HG03354 (cell line): ENCODE data around the gene FBXO17.
A peak's percentile ranks its signal among the peaks of the same experiment; 100 is the strongest.
"Not testable (repeated sequence)": the region's sequence is repeated elsewhere in the genome, so short reads cannot be mapped to it uniquely, and the experiment has no call there.

Experiments used
- ATAC-seq: cut with Tn5 transposase; IDR thresholded peaks from one replicate; pipeline ENCODE4 v1.9.1; 2021; ENCODE audit warnings: mild to moderate bottlenecking; ENCODE audit not compliant: unreplicated experiment, poor library complexity, severe bottlenecking

FBXO17 gene

DNA sequence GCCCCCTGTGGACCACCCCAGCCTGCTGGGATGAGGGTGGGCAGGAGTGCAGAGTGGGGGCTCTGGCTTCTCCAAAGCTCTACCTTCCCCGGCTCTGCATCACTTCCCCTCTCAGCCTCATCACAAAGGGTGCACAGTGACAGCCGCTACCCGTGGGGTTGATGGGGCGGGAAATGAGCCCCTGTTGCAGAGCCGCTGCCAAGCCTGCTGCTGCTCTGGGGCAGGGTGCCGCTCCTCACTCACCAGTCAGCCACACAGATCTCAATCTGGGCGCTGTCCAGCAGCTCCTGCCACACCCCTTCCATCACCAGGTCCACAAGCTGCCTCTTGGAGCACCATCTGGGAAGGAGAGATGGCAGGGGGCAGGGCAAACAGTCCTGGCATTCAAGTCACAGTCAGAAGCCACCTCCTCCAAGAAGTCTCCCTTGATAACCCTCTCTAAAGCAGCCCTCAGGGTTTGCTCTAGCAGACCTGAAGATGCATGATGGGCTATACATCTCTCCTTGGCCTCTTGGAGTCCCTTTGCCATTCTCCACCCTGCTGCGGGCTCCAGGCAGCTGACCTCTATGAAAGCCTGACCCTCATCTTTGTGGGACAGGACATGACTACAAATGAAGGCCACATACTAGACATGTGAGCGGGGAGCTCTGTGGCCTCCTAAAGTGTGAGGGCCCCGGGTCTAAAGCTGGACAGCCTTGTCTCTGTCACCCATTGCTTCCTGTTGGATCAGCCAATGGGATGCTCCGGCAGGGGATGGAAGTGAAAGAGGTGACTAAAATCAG, 29.1 kb downstream of the FBXO17 start:
- no peak for ATAC-seq

DNA sequence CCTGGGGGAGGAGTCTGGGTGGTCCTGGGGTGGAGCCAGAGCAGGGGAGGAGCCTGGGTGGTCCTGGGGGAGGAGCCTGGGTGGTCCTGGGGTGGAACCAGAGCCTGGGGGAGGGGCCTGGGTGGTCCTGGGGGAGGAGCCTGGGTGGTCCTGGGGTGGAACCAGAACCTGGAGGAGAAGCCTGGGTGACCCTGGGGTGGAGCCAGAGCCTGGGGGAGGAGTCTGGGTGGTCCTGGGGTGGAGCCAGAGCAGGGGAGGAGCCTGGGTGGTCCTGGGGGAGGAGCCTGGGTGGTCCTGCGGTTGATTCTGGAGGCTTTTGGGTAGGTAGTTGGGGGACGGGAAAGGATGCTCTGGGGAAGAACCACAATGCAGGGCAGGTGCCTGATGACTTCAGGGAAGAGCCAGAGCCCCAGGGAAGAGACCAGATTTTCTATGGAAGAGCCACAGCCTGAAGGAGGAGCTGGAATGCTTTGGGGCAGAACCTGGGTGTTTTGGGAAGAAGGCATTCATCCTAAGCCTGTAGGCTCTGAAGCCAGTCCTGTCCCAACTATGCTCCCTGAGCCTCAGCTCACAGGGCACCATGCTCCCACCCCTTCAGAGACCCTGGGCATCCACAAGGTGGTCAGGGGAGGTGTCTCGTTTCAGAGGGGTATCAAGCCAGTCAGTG, 29.8 kb downstream of the FBXO17 start:
- ATAC-seq, result no peak

DNA sequence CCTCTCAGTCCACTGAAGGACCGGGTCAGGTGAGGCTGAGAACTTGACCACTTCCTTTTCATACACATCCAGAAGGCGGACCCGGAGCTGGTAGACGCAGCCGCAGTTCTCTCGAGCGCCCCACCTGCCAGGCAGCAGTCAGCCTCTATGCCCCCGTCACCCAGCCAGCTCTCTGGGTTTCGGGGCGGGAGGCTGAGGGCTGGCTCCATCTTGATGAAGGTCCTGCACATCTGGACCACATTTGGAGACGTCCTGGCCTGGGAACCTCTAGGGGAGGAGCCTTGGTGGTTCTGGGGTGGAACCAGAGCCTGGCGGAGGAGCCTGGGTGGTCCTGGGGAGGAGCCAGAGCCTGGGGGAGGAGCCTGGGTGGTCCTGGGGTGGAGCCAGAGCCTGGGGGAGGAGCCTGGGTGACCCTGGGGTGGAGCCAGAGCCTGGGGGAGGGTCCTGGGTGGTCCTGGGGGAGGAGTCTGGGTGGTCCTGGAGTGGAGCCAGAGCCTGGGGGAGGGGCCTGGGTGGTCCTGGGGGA, 30.5 kb downstream of the FBXO17 start:
- ATAC-seq, result no peak

DNA sequence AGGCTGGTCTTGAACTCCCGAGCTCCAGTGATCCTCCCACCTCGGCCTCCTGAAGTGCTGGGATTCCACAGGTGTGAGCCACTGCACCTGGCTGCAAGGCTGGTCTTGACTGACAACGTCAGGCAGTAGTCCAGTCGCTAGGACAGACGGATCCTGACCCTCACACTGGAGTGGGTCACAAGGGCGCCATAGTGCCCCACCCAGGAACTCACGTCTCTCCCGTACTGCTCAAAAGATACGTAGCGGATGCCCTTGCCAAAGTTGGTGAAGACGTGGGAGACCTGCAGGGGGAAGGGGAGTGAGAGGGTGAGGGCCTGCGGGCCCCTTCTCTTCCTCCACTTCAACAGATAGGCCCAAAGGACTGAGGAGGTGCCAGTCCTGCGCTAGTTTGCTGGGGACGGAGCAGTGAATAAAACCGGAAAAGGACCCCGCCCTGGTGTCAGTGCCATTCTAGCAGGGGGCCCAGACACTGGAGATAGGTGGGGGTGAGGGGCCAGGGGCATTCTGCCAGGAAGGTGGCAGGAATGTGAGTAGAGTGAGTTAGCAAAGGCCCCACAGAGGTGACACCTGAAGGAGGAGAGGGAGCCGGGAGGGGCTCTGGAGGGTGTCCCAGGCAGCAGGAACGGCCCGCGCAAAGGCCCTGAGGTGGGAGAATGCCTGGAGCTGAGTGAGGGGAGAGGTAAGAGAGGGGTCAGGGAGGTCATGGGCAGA, 32.9 kb downstream of the FBXO17 start:
- no peak for ATAC-seq

DNA sequence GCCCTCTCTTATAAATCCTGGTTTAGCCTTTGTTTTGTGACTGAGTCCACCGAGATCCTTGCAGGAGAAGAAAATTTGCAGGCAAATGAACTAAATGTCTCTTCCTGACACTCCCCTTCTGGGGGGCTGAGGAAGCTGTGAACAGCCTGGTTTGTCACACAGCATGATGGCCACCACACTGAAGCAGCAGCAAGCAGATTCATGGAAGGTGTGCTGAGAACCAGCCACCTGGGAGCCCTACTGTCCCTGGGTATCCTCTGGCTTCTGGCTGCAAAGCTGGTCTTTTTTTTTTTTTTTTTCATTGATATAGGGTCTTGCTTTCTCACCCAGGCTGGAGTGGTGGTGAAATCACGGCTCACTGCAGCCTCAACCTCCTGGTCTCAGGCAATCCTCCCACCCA, 33.6 kb downstream of the FBXO17 start:
- no peak for ATAC-seq

DNA sequence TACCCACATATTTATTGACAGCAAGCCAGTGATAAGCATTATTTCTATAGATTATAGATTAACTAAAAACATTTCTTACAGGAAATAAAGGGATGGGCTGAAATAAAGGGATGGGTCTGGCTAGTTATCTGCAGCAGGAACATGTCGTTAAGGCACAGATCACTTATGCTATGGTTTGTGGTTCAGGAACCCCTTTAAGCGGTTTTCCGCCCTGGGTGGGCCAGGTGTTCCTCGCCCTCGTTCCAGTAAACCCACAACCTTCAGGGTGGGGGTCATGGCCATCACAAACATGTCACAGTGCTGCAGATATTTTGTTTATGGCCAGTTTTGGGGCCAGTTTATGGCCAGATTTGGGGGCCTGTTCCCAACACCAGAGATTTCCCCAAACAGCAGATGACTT, 34.1 kb downstream of the FBXO17 start:
- ATAC-seq, result not testable (repeated sequence)

DNA sequence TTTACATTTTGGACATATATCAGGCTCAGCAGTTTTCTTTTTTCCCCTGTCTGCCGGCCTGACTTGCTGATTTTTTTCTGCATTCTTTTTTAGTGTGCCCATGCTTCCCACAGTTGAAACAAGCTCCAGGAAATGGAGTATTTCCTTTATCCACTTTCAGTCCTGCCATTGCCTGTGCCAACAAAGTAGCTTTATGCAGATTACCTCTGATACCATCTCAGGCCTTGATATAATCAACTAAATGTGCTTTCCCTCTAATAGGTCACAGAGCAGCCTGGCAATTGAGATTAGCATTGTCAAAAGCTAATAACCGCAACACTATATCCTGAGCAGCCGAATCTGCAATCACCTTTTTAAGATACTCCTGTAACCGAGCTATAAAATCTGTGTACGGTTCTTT, 35.6 kb downstream of the FBXO17 start:
- ATAC-seq, result no peak

DNA sequence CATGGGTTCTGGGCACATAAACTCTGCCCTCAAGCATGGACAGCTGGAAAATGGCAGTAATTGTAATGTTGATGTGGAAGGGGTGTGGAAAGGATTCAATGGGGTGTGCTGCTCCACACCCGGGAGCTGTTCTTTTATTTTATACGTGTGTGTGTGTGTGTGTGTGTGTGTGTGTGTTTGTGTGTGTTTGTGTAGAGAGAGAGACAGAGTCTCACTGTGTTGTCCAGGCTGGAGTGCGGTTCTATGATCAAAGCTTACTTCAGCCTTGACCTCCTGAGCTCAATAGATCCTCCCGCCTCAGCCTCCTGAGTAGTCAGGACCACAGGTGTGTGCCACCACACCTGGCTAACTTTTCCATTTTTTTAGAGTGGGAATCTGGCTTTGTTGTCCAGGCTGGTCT, 42.0 kb downstream of the FBXO17 start:
- no peak for ATAC-seq

DNA sequence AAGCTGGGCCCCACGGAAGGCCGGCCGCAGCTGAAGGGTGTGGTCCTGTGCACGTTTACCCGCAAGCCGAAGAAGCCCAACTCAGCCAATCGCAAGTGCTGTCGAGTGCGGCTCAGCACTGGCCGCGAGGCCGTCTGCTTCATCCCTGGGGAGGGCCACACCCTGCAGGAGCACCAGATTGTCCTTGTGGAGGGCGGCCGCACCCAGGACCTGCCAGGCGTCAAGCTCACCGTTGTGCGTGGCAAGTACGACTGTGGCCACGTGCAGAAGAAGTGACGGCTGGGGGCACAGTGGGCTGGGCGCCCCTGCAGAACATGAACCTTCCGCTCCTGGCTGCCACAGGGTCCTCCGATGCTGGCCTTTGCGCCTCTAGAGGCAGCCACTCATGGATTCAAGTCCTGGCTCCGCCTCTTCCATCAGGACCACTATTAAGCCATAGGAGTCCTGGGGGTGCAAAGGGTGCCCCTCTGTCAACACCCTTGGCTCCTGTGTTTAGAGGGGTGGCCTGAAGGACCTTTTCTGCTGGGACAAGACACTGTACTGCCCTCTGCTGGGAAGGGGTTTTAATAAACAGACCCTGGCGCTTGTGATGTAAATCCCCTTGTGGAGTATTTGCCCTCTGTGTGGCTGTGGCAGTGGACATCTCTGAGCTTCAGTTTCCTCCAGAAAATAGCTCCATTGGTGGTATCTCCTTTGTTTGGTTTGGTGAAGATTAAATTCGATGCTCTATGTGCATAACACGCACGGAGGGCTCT, 42.9 kb downstream of the FBXO17 start:
- ATAC-seq, result no peak

DNA sequence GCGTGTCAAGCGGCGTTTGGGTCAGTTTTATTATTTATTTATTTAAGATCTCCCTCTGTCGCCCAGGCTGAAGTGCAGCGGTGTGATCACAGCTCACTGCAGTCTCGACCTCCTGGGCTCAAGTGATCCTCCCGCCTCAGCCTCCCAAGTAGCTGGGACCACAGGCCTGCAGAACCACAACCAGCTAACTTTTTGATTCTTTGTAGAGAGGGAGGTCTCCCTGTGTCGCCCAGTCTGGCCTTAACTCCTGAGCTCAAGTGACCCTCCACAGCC, 44.1 kb downstream of the FBXO17 start:
- no peak for ATAC-seq

DNA sequence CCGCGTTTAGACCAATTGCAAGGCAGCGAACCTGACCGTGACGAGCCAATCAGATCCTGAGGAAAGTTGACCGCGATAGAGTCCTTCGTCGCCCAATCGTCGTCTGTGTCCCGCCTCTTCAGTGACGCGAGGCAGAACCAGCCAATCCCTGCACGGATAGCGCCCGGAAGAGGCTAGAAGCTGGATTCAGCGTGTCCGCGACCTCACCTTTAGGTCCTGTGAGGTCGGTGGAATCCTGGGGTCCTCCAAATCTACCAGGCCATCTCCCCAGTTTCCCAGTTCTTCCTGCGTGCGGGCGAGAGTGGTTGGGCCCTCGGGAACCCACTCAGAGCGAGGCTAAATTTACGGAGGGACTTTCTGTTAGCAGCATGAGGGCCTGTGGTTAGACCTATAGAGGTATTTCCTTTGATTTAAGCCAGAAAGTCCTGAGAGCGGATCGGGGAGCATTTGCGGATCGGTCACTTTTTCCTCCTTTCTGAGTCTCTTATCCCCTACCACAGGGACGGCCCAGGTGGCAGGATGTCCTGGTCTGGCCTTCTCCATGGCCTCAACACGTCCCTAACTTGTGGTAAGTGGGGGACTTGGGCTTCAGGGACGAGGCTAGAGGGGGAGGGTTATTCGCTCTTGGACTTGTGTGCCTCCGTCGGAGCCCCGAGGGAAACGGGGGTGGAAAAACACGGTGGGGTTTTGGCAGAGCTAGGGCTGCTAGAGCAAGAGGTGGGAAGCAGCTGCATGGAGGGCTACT, 44.6 kb downstream of the FBXO17 start, which contains the start of gene MRPS12:
MRPS12 (plus strand) TSS at position 169 of the 745 bp plus-strand sequence; CDS start at position 520, 351 bp downstream.
- peak; percentile 91 for ATAC-seq

DNA sequence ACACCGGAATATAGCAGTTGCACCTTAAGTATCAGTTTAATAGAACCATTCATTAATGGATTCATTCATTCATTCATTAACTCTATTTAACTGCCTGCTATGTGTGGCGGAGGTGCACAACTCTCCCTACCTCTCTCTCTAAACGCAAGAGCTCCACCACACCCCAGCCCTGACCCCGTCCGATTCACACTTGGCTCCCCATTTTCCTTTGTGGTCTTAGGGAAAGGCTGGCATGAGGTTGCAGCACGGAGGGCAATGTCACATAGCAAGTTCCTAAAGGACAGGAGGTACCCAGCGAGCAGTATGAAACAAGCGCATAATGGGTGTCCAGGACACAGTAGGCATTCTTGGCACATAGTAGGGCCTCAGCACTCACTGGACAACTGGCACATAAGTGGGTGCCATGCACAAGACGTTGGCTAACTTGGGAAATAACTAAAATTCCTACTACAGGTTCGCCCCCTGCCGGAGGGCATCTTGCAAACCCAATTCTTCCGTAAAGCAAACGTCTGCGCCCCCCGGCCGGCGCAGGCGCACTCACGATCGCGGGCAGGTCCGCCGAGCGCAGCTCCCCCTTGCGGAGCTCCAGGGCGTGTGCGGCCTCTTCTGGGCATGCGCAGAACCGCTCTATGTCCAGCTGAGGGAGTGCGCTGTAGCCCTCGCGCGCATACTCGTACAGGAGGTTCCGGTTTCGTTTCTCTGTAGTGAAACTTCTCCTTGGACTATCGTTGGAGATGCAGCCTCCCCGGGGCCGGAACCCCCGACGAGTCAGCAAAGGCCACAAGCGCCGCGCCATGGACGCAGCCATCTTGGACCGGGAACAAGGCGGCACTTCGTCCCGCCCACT, 45.4 kb downstream of the FBXO17 start, which contains the start of gene SARS2:
SARS2 (minus strand) TSS at position 835 of the 847 bp plus-strand sequence; CDS start at position 808, 27 bp downstream.
- ATAC-seq, result peak; percentile 75

DNA sequence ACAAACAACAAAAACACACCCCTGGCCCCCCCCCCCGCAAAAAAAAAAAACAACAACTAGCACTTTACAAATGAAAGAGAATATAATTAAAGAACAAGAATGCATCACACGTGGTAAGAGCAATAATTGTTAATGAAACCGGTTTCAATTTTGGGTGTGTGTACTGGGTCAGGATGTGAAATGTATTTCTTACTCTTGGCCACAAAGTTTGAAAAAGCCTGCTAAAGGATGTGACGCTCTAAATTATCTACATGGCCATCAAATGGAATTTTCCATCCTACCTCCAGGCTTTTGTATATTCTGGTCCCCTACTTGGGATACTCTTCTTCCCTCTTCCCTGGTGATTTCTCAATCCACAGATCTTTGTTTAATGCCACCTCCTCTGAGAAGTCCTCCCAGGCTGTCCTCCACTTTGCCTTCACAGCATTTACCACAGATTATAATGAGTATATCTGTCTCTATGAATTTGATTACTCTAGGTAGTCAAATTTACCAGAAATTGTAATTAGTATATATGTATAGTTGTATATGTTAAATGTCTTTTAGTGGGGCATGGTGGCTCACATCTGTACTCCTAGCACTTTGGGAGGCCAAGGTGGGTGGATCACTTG, 47.0 kb downstream of the FBXO17 start:
- no peak for ATAC-seq

DNA sequence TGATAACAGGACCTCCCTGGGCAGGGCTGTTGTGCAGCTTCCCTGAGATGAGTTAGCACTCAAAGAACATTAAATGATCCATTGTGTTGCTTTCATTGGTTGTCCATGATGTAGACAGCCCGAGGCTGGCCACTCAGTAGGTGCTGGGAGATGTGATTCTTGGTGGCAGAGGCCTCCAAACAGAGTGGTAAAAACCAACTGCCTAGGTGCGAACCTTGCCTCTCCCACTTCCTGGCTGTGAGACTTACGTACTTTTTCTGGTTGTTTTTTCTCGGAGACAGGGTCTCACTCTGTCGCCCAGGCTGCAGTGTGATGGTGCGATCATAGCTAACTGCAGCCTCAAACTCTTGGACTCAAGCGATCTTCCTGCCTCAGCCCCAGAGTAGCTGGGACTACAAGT, 51.2 kb downstream of the FBXO17 start:
- no peak for ATAC-seq

DNA sequence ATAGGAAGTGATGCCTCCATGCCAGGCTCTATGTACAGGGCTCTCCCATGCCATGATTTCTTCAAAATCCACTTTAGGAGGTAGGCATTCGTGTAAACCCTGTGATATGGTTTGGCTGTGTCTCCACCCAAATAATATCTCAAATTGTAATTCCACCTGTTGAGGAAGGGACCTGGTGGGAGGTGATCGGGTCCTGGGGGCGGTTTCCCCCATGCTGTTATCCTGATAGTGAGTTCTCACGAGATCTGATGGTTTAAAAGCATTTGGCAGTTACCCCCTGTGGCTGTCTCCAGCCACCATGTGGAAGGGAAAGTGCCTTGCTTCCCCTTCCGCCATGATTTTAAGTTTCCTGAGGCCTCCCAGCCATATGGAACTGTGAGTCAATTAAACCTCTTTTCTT, 53.1 kb downstream of the FBXO17 start:
- no peak for ATAC-seq

DNA sequence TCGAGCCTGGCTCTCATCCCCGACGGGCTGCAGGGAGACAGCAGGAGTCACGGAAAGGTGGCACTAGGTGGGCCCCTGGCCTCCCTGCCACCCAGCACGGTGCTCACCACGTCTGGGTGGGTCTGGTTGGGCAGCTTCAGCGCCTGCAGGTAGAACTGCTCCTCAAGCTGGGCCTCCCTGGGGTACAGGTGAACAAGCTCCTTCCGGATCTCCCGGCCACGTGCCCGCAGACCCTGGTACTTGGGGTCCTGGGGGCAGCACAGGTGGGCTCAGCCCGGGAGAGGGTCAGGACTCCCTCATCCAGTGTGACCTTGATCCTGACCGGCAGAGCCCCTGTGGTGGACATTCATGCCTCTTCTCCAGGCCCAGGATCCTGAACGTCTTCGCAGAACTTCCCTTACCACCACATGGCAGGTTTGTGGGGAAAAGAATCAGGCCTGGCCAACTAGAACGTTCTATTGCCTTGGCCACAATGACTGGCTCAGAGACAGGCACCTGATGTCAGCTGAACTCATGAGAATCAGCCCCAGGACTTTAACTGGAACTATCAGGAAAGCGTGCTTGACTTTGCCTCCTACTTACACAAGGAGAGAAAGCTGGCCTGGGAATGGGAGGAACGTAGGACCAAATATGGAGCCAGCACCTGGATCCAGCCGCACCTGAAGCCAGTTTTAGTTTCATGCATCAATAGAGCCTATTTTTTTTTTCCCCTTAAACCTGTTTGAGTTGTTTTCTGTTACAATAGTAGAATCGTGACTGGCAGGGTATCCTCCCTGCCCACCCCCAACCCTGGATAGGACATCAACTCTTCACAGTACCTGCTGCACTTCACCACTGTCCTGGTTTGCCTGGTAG, 53.9 kb downstream of the FBXO17 start:
- no peak for ATAC-seq
